HUES6 (cell line): ENCODE data around the gene NOL3.
A peak's percentile ranks its signal among the peaks of the same experiment; 100 is the strongest.

Source experiments
- H3K27ac ChIP-seq: 2 replicates; pipeline ENCODE4 v1.7.0; 2013; ENCODE audit warnings: low read depth, mild to moderate bottlenecking, low read length, inconsistent platforms
- H3K27me3 ChIP-seq: 2 replicates; pipeline ENCODE4 v1.6.1; 2013; ENCODE audit warnings: low read length; ENCODE audit not compliant: control insufficient read depth, insufficient read depth
- H3K36me3 ChIP-seq: 2 replicates; pipeline ENCODE4 v1.6.1; 2013; ENCODE audit warnings: low read length; ENCODE audit not compliant: control insufficient read depth, insufficient read depth
- H3K4me1 ChIP-seq: 2 replicates; pipeline ENCODE4 v1.6.1; 2013; ENCODE audit warnings: low read length; ENCODE audit not compliant: control insufficient read depth, insufficient read depth
- H3K4me3 ChIP-seq: 2 replicates; pipeline ENCODE4 v1.5.1; 2013; ENCODE audit warnings: low read depth, low read length
- H3K9ac ChIP-seq: one replicate; pipeline ENCODE4 v1.6.1; 2013; ENCODE audit warnings: mild to moderate bottlenecking, low read length
- H3K9me3 ChIP-seq: 2 replicates; pipeline ENCODE4 v1.6.1; 2013; ENCODE audit warnings: low read depth, low read length; ENCODE audit not compliant: control insufficient read depth, insufficient read depth

The NOL3 gene

GRCh38 chr16:67147437-67148140 lies 22.7 kb upstream of the NOL3 start:
- H3K36me3 ChIP-seq = peaks cover 65% of the 10 kb centered on the region
- no peak overlapping the region for H3K9ac ChIP-seq
- H3K4me1 ChIP-seq = 0 out of 2 replicates have a peak, but pooled peaks cover 4% of the 10 kb centered on the region
- H3K27ac ChIP-seq = no peak overlapping the region
- no peak overlapping the region for H3K4me3 ChIP-seq
- peaks cover 23% of the 10 kb centered on the region for H3K27me3 ChIP-seq
- no peaks in the 10 kb centered on the region for H3K9me3 ChIP-seq

- Histone ChIP-seq H3K9me3 (no peaks in the 10 kb centered on the region), H3K4me1 (0 out of 2 replicates have a peak, but pooled peaks cover 4% of the 10 kb centered on the region), H3K27me3 (peaks cover 30% of the 10 kb centered on the region), H3K9ac (no peak overlapping the region), H3K4me3 (no peak overlapping the region), H3K36me3 (peaks cover 59% of the 10 kb centered on the region), H3K27ac (no peak overlapping the region)
Measured at GRCh38 chr16:67148221-67148620, 22.1 kb upstream of the NOL3 start.

GRCh38 chr16:67148656-67149275 lies 21.6 kb upstream of the NOL3 start:
- Histone ChIP-seq H3K36me3 (peaks cover 54% of the 10 kb centered on the region), H3K4me1 (0 out of 2 replicates have a peak, but pooled peaks cover 4% of the 10 kb centered on the region), H3K4me3 (no peak overlapping the region), H3K27me3 (peaks cover 35% of the 10 kb centered on the region), H3K27ac (no peak overlapping the region), H3K9me3 (no peaks in the 10 kb centered on the region), H3K9ac (no peak overlapping the region)

- H3K4me1 ChIP-seq = 0 out of 2 replicates have a peak, but pooled peaks cover 4% of the 10 kb centered on the region
- no peaks in the 10 kb centered on the region for H3K9me3 ChIP-seq
- no peak overlapping the region for H3K27ac ChIP-seq
- peaks cover 48% of the 10 kb centered on the region for H3K36me3 ChIP-seq
- H3K9ac ChIP-seq = no peak overlapping the region
- peaks cover 42% of the 10 kb centered on the region for H3K27me3 ChIP-seq
- peak overlapping the region; percentile 76 for H3K4me3 ChIP-seq
Measured at GRCh38 chr16:67149276-67150046, 20.9 kb upstream of the NOL3 start.

GRCh38 chr16:67150047-67150832 lies 20.1 kb upstream of the NOL3 start:
- Histone ChIP-seq H3K9ac (peak overlapping the region; percentile 10), H3K27me3 (peaks cover 50% of the 10 kb centered on the region), H3K36me3 (peaks cover 40% of the 10 kb centered on the region), H3K9me3 (no peaks in the 10 kb centered on the region), H3K27ac (no peak overlapping the region), H3K4me1 (0 out of 2 replicates have a peak, but pooled peaks cover 4% of the 10 kb centered on the region), H3K4me3 (peak overlapping the region; percentile 76)

- peak within 1 kb of the TSS; percentile 76 for H3K4me3 ChIP-seq
- H3K27ac ChIP-seq = no peak within 1 kb of the TSS
- H3K9me3 ChIP-seq = no peaks in the 10 kb centered on the region
- peak within 1 kb of the TSS; percentile 10 for H3K9ac ChIP-seq
- peaks cover 33% of the 10 kb centered on the region for H3K36me3 ChIP-seq
- peaks cover 57% of the 10 kb centered on the region for H3K27me3 ChIP-seq
- 0 out of 2 replicates have a peak, but pooled peaks cover 4% of the 10 kb centered on the region for H3K4me1 ChIP-seq
Measured at GRCh38 chr16:67150833-67151396, 19.4 kb upstream of the NOL3 start, which contains the start of gene B3GNT9. Gene B3GNT9 (minus strand): TSS chr16:67150998. CDS start chr16:67150485, 513 bp downstream.

GRCh38 chr16:67151431-67152097 lies 18.8 kb upstream of the NOL3 start:
- H3K27me3 ChIP-seq = peaks cover 63% of the 10 kb centered on the region
- no peak overlapping the region for H3K9ac ChIP-seq
- H3K9me3 ChIP-seq = no peaks in the 10 kb centered on the region
- H3K27ac ChIP-seq = no peak overlapping the region
- peaks cover 27% of the 10 kb centered on the region for H3K36me3 ChIP-seq
- 0 out of 2 replicates have a peak, but pooled peaks cover 4% of the 10 kb centered on the region for H3K4me1 ChIP-seq
- H3K4me3 ChIP-seq = peak overlapping the region; percentile 76

GRCh38 chr16:67154578-67155294 lies 15.6 kb upstream of the NOL3 start:
- Histone ChIP-seq H3K27me3 (peaks cover 95% of the 10 kb centered on the region), H3K9me3 (no peaks in the 10 kb centered on the region), H3K9ac (no peak overlapping the region), H3K36me3 (no peaks in the 10 kb centered on the region), H3K4me1 (peaks cover 9% of the 10 kb centered on the region; the same call in 1 of the 2 replicates), H3K4me3 (peak overlapping the region; percentile 50), H3K27ac (no peak overlapping the region)

- no peak overlapping the region for H3K9ac ChIP-seq
Measured at GRCh38 chr16:67155295-67156142, 14.8 kb upstream of the NOL3 start.

More at GRCh38 chr16:67155295-67156142, 14.8 kb upstream of the NOL3 start:
- H3K4me1 ChIP-seq = peaks cover 9% of the 10 kb centered on the region; the same call in 1 of the 2 replicates
- no peaks in the 10 kb centered on the region for H3K36me3 ChIP-seq
- peak overlapping the region; percentile 50 for H3K4me3 ChIP-seq
- H3K9me3 ChIP-seq = no peaks in the 10 kb centered on the region
- peaks cover 99% of the 10 kb centered on the region for H3K27me3 ChIP-seq
- H3K27ac ChIP-seq = no peak overlapping the region
